T-helper 1 cell treated with Interleukin-12 subunit alpha and Interleukin-12 subunit beta and Interleukin-4 antibody, amounts not matched to agents 30 μg/mL and 1 μg/mL, for 36 hours (primary cell): ENCODE data around the gene SSPN.

Source experiments
- H3K27ac Mint-ChIP-seq: one replicate; pipeline ENCODE4 v1.8.0; 2021; ENCODE audit warnings: mild to moderate bottlenecking, mixed read lengths
- H3K27me3 Mint-ChIP-seq: one replicate; pipeline ENCODE4 v1.8.0; 2021; ENCODE audit warnings: low read depth, mixed read lengths
- H3K36me3 Mint-ChIP-seq: one replicate; pipeline ENCODE4 v1.8.0; 2021; ENCODE audit warnings: low read depth, mixed read lengths
- H3K4me1 Mint-ChIP-seq: one replicate; pipeline ENCODE4 v1.8.0; 2021; ENCODE audit warnings: low read depth, mixed read lengths
- H3K4me3 Mint-ChIP-seq: one replicate; pipeline ENCODE4 v1.8.0; 2021; ENCODE audit warnings: mild to moderate bottlenecking, moderate library complexity, mixed read lengths
- H3K9me3 Mint-ChIP-seq: one replicate; pipeline ENCODE4 v1.8.0; 2021; ENCODE audit warnings: mixed read lengths

Gene SSPN

DNA sequence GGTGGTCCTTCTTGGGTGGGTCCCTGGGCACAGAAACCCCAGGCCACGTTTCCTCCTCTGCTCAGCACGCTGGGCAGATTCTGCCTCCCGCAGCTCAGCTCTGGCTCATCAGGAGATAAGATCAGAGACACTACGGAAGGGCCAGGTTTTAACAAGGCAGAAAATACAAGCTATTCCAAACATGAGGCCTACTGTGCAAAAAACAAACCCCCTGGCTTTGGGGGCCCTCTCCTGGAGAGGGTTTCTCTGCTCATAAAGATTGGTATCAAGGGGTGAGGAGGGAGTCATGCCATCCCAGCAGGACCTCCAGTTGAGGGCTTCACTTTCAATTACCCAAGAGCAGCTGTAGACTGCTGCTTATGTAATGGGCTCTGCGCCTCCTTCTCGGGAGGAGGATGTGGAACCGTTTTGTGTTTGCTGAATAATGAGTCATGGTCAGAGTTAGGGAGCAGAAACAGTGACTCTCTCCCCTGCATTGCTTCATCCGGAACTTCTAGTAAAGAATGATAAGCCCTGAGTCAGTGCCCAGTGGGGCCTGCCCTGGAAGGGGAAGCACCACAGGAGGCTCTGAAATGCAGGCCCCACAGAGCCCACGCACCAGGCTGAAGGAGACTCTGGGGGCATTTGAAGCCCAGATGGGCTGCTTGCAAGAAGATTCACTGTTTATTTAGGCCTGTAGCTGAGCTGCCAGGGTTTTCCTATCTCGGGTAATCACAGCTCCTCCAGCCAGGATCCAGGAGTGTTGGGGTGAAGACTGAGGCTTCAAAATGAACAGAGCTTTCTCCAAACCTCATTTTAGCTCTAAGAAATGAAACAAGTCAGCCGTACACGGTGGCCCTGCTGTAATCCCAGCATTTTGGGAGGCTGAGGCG is 79.3 kb downstream of the SSPN start:
- Mint-ChIP-seq H3K4me1 (peaks cover 8% of the 10 kb centered on the region), H3K36me3 (no peaks in the 10 kb centered on the region), H3K27me3 (peaks cover 3% of the 10 kb centered on the region), H3K27ac (peak overlapping the region; percentile 21), H3K4me3 (no peak overlapping the region), H3K9me3 (no peaks in the 10 kb centered on the region)

DNA sequence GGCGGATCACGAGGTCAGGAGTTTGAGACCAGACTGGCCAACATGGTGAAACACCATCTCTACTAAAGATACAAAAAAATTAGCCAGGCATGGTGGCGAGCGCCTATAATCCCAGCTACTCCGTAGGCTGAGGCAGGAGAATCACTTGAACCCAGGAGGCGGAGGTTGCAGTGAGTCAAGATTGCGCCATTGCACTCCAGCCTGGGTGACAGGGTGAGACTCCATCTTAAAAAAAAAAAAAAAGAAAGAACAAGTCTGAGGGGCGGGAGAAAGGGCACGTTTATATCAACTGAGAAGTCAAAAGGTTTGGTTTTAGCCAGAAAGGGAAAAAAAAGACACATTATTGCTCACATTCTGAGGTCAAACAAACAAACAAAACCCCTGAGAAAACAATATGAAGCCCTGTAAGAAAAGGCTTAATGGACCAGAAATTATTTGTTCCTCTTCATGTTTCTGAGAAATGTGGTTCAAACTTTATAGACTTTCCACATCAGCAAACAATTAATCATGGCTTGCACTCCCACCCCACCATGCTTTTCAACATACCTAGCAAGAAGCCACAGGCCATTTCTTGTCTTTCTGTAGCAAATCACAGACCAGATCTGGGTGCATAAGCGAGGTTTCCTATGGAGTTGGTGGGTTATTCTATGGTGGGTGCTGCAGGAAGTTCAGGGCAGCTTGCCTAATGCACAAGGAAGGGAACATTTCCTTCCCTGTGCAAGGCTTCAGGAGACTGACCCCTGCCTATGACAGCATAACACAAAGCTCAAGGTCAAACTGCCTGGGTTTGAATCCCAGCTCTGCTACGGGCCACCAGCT is 80.1 kb downstream of the SSPN start:
- no peaks in the 10 kb centered on the region for H3K9me3 Mint-ChIP-seq
- H3K36me3 Mint-ChIP-seq: no peaks in the 10 kb centered on the region
- peaks cover 8% of the 10 kb centered on the region for H3K4me1 Mint-ChIP-seq
- H3K4me3 Mint-ChIP-seq: no peak overlapping the region
- H3K27me3 Mint-ChIP-seq: peaks cover 3% of the 10 kb centered on the region
- no peak overlapping the region for H3K27ac Mint-ChIP-seq

DNA sequence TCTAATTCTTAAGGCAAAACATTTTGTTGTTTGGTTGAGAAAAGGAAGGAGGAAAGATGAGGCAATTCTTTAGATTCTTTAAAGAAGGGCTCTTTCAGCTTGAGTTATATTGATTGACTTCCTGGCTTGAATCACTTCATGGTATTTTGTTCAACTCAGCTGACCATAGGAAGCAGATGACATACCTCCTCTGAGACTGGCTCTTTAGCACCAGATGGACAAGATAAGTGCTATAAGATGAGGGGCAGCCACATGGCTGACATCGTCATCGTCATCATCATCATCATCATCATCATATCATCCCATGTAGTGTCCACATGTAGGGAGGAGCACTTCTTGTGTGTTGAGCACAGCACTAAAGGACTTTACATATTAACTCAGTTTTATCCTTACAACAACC is 81.3 kb downstream of the SSPN start:
- Mint-ChIP-seq H3K27me3 (peaks cover 3% of the 10 kb centered on the region), H3K36me3 (no peaks in the 10 kb centered on the region), H3K9me3 (no peaks in the 10 kb centered on the region), H3K4me3 (no peak overlapping the region), H3K27ac (no peak overlapping the region), H3K4me1 (peaks cover 8% of the 10 kb centered on the region)

DNA sequence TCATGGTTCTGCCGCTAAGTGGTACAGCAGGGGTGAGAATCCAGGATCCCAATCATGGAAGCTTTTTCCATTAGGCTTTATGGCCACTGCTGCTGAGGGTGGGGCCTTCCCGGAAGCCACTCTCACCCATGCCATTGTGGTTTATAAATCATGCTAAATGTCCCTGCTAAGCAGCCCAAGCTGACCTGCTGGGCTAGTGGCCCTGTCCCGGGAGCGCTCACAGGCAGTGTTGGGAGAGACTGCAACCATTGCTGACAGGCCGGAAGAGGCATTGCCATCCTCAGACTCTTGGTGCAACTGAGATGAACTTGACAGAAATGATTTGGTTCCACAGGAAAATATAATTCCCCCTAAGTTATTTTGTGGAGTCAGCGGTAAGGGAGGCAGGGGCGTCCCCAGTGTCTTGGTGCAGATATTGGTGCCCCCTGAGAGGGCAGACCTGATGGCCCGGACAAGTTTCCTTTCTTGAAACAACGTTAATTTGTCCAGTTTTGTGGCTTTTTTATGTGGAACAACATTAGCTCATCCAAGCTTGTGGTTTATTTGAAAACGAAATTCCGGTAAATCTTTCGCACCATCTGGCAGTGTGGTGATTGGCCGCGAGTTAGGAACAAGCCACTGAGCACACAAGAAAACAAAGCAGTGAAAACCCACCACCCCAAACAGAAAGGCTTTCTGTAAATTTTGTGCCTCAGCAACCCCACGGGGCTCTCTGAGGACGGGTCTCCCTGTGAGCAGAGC is 82.3 kb downstream of the SSPN start:
- Mint-ChIP-seq H3K27me3 (peaks cover 3% of the 10 kb centered on the region), H3K27ac (no peak overlapping the region), H3K4me3 (no peak overlapping the region), H3K4me1 (peaks cover 12% of the 10 kb centered on the region), H3K9me3 (no peaks in the 10 kb centered on the region), H3K36me3 (no peaks in the 10 kb centered on the region)

DNA sequence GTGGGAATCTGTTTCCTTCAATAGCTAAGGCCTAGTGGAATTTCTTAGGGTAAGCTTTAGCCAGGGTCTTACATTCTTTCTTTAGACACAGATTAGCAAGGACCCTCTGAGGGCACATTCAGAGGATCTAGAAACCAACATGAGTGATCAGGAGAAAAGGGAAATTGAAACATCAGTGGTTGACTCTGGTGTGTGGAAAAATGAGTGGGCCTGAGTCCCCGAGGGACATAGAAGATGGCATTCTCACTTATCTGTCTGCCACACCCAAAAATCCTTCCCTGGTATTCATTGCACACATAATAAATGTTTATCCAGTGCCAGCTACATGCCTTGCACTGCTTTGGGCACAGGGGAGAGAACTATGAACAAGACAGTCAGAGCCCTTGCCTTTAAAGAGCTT is 82.9 kb downstream of the SSPN start:
- Mint-ChIP-seq H3K36me3 (no peaks in the 10 kb centered on the region), H3K9me3 (no peaks in the 10 kb centered on the region), H3K4me1 (peaks cover 14% of the 10 kb centered on the region), H3K27me3 (peaks cover 3% of the 10 kb centered on the region), H3K27ac (no peak overlapping the region), H3K4me3 (no peak overlapping the region)

GRCh38 chr12:26278666-26279065 is 83.3 kb downstream of the SSPN start:
- H3K4me3 Mint-ChIP-seq: no peak overlapping the region
- H3K27me3 Mint-ChIP-seq: peaks cover 3% of the 10 kb centered on the region
- H3K27ac Mint-ChIP-seq: no peak overlapping the region
- no peaks in the 10 kb centered on the region for H3K36me3 Mint-ChIP-seq
- H3K4me1 Mint-ChIP-seq: peaks cover 16% of the 10 kb centered on the region
- no peaks in the 10 kb centered on the region for H3K9me3 Mint-ChIP-seq

DNA sequence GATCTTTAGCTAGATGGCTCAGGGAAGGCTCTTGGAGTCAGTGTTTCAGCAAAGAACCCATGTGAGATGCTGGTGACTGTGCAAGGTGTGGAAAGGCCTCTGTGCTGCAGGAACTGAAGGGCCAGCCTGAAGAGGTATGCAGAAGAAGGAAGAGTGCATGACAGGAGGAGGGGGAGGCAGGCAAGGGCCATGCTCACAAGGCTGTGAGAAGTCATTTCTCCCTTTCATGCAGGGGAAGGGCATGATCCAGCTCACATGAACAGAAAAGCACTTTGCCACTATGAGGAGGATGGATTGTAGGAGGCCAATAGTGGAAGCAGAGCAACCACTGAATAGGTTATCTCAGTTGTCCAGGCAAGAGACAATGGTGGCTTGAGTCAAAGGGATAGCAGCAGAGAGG is 83.7 kb downstream of the SSPN start:
- no peaks in the 10 kb centered on the region for H3K9me3 Mint-ChIP-seq
- peaks cover 3% of the 10 kb centered on the region for H3K27me3 Mint-ChIP-seq
- H3K4me3 Mint-ChIP-seq: no peak overlapping the region
- H3K4me1 Mint-ChIP-seq: peaks cover 15% of the 10 kb centered on the region
- H3K27ac Mint-ChIP-seq: no peak overlapping the region
- no peaks in the 10 kb centered on the region for H3K36me3 Mint-ChIP-seq

GRCh38 chr12:26279908-26280307 is 84.5 kb downstream of the SSPN start:
- H3K36me3 Mint-ChIP-seq: no peaks in the 10 kb centered on the region

GRCh38 chr12:26280869-26281268 is 85.5 kb downstream of the SSPN start:
- Mint-ChIP-seq H3K27ac (no peak overlapping the region), H3K36me3 (no peaks in the 10 kb centered on the region), H3K9me3 (no peaks in the 10 kb centered on the region), H3K4me1 (peaks cover 8% of the 10 kb centered on the region), H3K4me3 (no peak overlapping the region), H3K27me3 (peaks cover 3% of the 10 kb centered on the region)

More at GRCh38 chr12:26279908-26280307, 84.5 kb downstream of the SSPN start:
- no peak overlapping the region for H3K27ac Mint-ChIP-seq
- H3K4me3 Mint-ChIP-seq: no peak overlapping the region
- no peaks in the 10 kb centered on the region for H3K9me3 Mint-ChIP-seq
- peaks cover 8% of the 10 kb centered on the region for H3K4me1 Mint-ChIP-seq
- H3K27me3 Mint-ChIP-seq: peaks cover 3% of the 10 kb centered on the region

- no peaks in the 10 kb centered on the region for H3K9me3 Mint-ChIP-seq
- H3K27ac Mint-ChIP-seq: no peak overlapping the region
- peaks cover 3% of the 10 kb centered on the region for H3K27me3 Mint-ChIP-seq
- H3K4me3 Mint-ChIP-seq: no peak overlapping the region
- peaks cover 8% of the 10 kb centered on the region for H3K4me1 Mint-ChIP-seq
- no peaks in the 10 kb centered on the region for H3K36me3 Mint-ChIP-seq
Measured at GRCh38 chr12:26281320-26281719, 85.9 kb downstream of the SSPN start.

DNA sequence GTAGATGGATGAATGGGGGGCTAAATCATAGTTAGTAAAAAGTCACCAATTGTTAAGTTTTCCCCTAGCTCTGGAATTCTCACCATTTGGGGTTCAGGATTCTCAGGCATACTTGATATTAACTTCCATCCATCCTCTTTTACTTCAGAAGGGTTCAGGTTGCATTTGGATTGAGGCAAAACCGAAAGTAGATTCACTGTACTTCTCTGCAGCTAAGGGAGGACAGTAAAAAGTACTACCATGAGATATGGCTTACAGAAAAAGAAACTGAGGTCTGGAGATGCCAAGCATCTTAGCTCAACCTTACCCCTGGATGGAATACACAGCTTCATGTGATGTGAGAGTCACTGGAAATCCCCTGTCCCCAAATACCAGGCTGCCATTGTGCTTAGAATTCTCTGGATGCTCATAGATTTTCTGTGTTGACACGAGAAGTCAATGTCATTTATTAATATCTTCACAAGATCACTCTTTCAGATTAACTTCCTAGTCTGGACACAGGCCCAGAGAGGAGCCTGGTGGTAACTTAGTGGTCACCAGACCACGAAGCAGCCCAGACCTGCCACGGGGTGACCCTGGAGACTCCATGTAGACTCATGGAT is 87.1 kb downstream of the SSPN start:
- Mint-ChIP-seq H3K36me3 (no peaks in the 10 kb centered on the region), H3K27me3 (peaks cover 3% of the 10 kb centered on the region)

DNA sequence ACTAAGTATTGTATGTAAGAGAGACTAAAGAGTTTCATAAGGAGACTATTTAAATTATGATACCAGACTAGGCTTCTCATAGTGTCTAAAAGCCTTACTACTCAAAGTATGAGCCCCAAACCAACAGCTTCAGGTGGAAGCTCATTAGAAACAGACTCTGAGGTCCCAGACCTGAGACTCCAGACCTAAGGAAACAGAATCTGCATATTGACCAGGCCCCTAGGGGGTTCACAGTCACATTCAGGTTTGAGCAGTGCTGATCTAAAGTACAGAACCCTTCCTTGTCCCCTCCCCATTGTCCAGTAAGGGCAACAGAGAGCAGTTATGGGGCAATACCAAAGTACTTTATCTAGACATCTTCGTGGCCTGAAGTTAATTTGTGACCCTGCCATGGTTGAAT is 87.7 kb downstream of the SSPN start:
- no peak overlapping the region for H3K4me3 Mint-ChIP-seq
- H3K27ac Mint-ChIP-seq: no peak overlapping the region
- no peaks in the 10 kb centered on the region for H3K9me3 Mint-ChIP-seq
- no peaks in the 10 kb centered on the region for H3K36me3 Mint-ChIP-seq
- H3K4me1 Mint-ChIP-seq: peaks cover 8% of the 10 kb centered on the region
- H3K27me3 Mint-ChIP-seq: peaks cover 3% of the 10 kb centered on the region

More for the DNA sequence above, 87.1 kb downstream of the SSPN start:
- Mint-ChIP-seq H3K4me3 (no peak overlapping the region), H3K27ac (no peak overlapping the region), H3K9me3 (no peaks in the 10 kb centered on the region), H3K4me1 (peaks cover 8% of the 10 kb centered on the region)

DNA sequence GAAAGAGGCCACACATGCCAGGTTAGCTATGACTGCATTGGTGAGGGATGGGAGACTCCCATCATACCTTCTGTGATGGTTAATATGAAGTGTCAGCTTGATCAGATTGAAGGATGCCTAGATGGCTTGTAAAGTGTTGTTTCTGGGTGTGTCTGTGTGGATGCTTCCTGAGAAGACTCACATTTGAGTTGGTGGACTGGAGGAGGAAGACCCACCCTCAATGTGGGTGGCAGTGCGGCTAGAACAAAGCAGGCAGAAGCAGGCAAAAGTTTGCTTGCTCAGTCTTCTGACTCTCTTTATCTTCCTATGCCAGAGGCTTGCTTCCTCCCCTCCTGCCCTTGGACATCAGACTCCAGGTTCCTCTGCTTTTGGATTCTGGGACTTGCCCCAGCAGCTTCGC is 88.2 kb downstream of the SSPN start:
- Mint-ChIP-seq H3K9me3 (no peaks in the 10 kb centered on the region), H3K27ac (no peak overlapping the region), H3K4me3 (no peak overlapping the region), H3K4me1 (peaks cover 8% of the 10 kb centered on the region), H3K36me3 (no peaks in the 10 kb centered on the region), H3K27me3 (peaks cover 3% of the 10 kb centered on the region)

DNA sequence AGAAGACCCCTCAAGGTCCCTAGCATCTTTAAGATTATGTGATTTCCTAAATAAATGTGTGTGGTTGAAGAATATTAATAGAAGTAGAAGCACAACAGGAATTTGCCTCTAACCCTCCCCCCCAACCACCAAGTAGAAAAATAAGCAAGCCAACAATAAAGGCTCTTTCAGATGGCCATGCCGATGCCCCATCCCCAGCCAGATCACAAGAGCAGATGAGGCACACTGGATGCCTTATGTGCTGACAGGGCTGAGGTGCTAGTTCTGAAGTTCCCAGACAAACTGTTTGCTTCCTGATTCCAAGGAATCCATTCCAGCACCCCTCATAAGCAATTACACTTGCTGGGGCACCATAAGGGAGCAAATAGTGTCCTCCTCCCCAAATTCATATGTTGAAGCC is 90.0 kb downstream of the SSPN start:
- Mint-ChIP-seq H3K4me1 (peaks cover 8% of the 10 kb centered on the region), H3K27me3 (peaks cover 3% of the 10 kb centered on the region), H3K4me3 (no peak overlapping the region), H3K9me3 (no peaks in the 10 kb centered on the region), H3K36me3 (no peaks in the 10 kb centered on the region), H3K27ac (no peak overlapping the region)
